IMR-90 (cell line): ENCODE measurements around the gene PBX3. TPM values are rescaled to one million over a fixed set of nuclear protein-coding genes. Genes with fewer than 3 reads are reported as not detected.

Experiments
- ATAC-seq: fragments of 200-7000 bp; cut with Tn5 transposase; 2 replicates; pipeline ENCODE4 v1.9.1; 2020; ENCODE audit warnings: low read depth, mild to moderate bottlenecking, moderate library complexity
- BruUV-seq: library from RNA; stranded (reverse); fragments of 400-500 nt; replicated peaks from 2 replicates; lab custom pipeline; 2021; lab: Mats Ljungman, UMichigan
- CTCF ChIA-PET: fragments of 300-600 bp; formaldehyde crosslinking; extraction: SDS; loops from one replicate; lab custom pipeline; 2021; ENCODE audit warnings: antibody characterized with exemption; lab: Yijun Ruan, JAX
- POLR2A ChIA-PET: fragments of 300-600 bp; sonication (Branson Sonifier 250); formaldehyde crosslinking; loops from one replicate; lab custom pipeline; 2022; ENCODE audit warnings: antibody characterized with exemption; ENCODE audit not compliant: unreplicated experiment; lab: Charles Lee
- DNase-seq: peaks from one replicate; pipeline ENCODE4 v3.0.0; 2013
- H2AFZ ChIP-seq: replicated peaks from 2 replicates; pipeline ENCODE3; 2013; ENCODE audit warnings: low read length, mild to moderate bottlenecking; ENCODE audit not compliant: poor library complexity
- H2AK5ac ChIP-seq: 2 replicates; pipeline ENCODE4 v1.6.1; 2013; ENCODE audit warnings: low read depth, low read length, inconsistent platforms
- H2AK9ac ChIP-seq: replicated peaks from 2 replicates; pipeline ENCODE3; 2013; ENCODE audit warnings: mild to moderate bottlenecking, low read depth, low read length, moderate library complexity; ENCODE audit not compliant: poor library complexity
- H2BK120ac ChIP-seq: 2 replicates; pipeline ENCODE4 v1.6.1; 2013; ENCODE audit warnings: low read depth, low read length, inconsistent platforms
- H2BK15ac ChIP-seq: 3 replicates; pipeline ENCODE4 v1.6.1; 2013; ENCODE audit warnings: low read depth, low read length, inconsistent platforms
- H2BK20ac ChIP-seq: 2 replicates; pipeline ENCODE4 v1.6.1; 2013; ENCODE audit warnings: low read depth, mild to moderate bottlenecking, inconsistent platforms, low read length, moderate library complexity
- H2BK5ac ChIP-seq: 2 replicates; pipeline ENCODE4 v1.6.1; 2013; ENCODE audit warnings: mild to moderate bottlenecking, low read depth, low read length, inconsistent platforms; ENCODE audit not compliant: poor library complexity, severe bottlenecking
- H3K14ac ChIP-seq: replicated peaks from 2 replicates; pipeline ENCODE4 v1.6.1; 2013; ENCODE audit warnings: low read depth, low read length, inconsistent platforms
- H3K18ac ChIP-seq: 2 replicates; pipeline ENCODE4 v1.6.1; 2013; ENCODE audit warnings: low read depth, low read length, control low read depth
- H3K23ac ChIP-seq: 2 replicates; pipeline ENCODE4 v1.6.1; 2013; ENCODE audit warnings: low read depth, low read length, inconsistent platforms
- H3K27ac ChIP-seq: 2 replicates; pipeline ENCODE4 v1.5.1; 2013; ENCODE audit warnings: mild to moderate bottlenecking, control low read depth, low read length; ENCODE audit not compliant: insufficient read depth
- H3K27me3 ChIP-seq: 2 replicates; pipeline ENCODE4 v1.6.1; 2013; ENCODE audit warnings: low read length; ENCODE audit not compliant: control insufficient read depth, insufficient read depth
- H3K36me3 ChIP-seq: 2 replicates; pipeline ENCODE4 v1.6.1; 2013; ENCODE audit warnings: low read length, mixed read lengths; ENCODE audit not compliant: control insufficient read depth, insufficient read depth
- H3K4ac ChIP-seq: 2 replicates; pipeline ENCODE4 v1.6.1; 2013; ENCODE audit warnings: low read depth, low read length, inconsistent platforms
- H3K4me1 ChIP-seq: 2 replicates; pipeline ENCODE4 v1.6.1; 2013; ENCODE audit warnings: low read length, mixed read lengths; ENCODE audit not compliant: control insufficient read depth, insufficient read depth
- H3K4me2 ChIP-seq: 2 replicates; pipeline ENCODE4 v1.6.1; 2013; ENCODE audit warnings: low read depth, mild to moderate bottlenecking, control low read depth, low read length, moderate library complexity
- H3K4me3 ChIP-seq: 2 replicates; pipeline ENCODE4 v1.5.1; 2013; ENCODE audit warnings: low read depth, mild to moderate bottlenecking, control low read depth, low read length, moderate library complexity; ENCODE audit not compliant: insufficient read depth
- H3K56ac ChIP-seq: 2 replicates; pipeline ENCODE4 v1.6.1; 2013; ENCODE audit warnings: low read length, inconsistent platforms; ENCODE audit not compliant: insufficient read depth; ENCODE audit errors: extremely low read depth
- H3K79me1 ChIP-seq, 2 experiments: 2 replicates each; pipeline ENCODE4 v1.6.1; 2013; ENCODE audit warnings: low read length in 2 of 2, inconsistent platforms in 1 of 2, low read depth in 1 of 2
- H3K9ac ChIP-seq: 2 replicates; pipeline ENCODE4 v1.6.1; 2013; ENCODE audit warnings: low read depth, low read length, control low read depth
- H3K9me1 ChIP-seq: 2 replicates; pipeline ENCODE4 v1.6.1; 2013; ENCODE audit warnings: low read length, inconsistent platforms; ENCODE audit not compliant: insufficient read depth
- H3K9me3 ChIP-seq: 2 replicates; pipeline ENCODE4 v1.6.1; 2013; ENCODE audit warnings: low read length; ENCODE audit not compliant: control insufficient read depth, insufficient read depth
- H4K20me1 ChIP-seq: 2 replicates; pipeline ENCODE4 v1.6.1; 2013; ENCODE audit warnings: low read length, inconsistent platforms; ENCODE audit not compliant: insufficient read depth
- H4K5ac ChIP-seq: 2 replicates; pipeline ENCODE4 v1.6.1; 2013; ENCODE audit warnings: mild to moderate bottlenecking, low read depth, low read length, control low read depth
- H4K8ac ChIP-seq, 2 experiments: 2 replicates each; pipeline ENCODE4 v1.6.1; 2013; ENCODE audit warnings: low read depth in 2 of 2, low read length in 2 of 2, control low read depth in 1 of 2, inconsistent platforms in 1 of 2
- H4K91ac ChIP-seq: 2 replicates; pipeline ENCODE4 v1.6.1; 2013; ENCODE audit warnings: low read depth, low read length, inconsistent platforms; ENCODE audit not compliant: insufficient read depth
- ELK1 ChIP-seq: fragments of 150-350 bp; IDR thresholded peaks from 2 replicates; pipeline ENCODE4 v1.6.1; 2016; ENCODE audit warnings: low read depth, mild to moderate bottlenecking, low read length, moderate library complexity, borderline replicate concordance
- MAZ ChIP-seq: IDR thresholded peaks from 2 replicates; pipeline ENCODE4 v1.6.1; 2012; ENCODE audit warnings: low read depth, mild to moderate bottlenecking, low read length, improper control_type of control experiment, moderate library complexity, borderline replicate concordance
- MXI1 ChIP-seq: IDR thresholded peaks from 2 replicates; pipeline ENCODE4 v1.6.1; 2012; ENCODE audit warnings: low read depth, mild to moderate bottlenecking, low read length, moderate library complexity, borderline replicate concordance
- NFE2L2 ChIP-seq: fragments of 150-350 bp; IDR thresholded peaks from 2 replicates; pipeline ENCODE4 v1.6.1; 2016; ENCODE audit warnings: low read depth, mild to moderate bottlenecking, low read length
- POLR2A ChIP-seq: IDR thresholded peaks from 2 replicates; pipeline ENCODE4 v1.6.1; 2012; ENCODE audit warnings: mild to moderate bottlenecking, low read depth, low read length
- RCOR1 ChIP-seq: IDR thresholded peaks from 2 replicates; pipeline ENCODE4 v1.6.1; 2012; ENCODE audit warnings: mild to moderate bottlenecking, low read length, improper control_type of control experiment; ENCODE audit not compliant: insufficient replicate concordance
- SMC3 ChIP-seq: fragments of 150-350 bp; IDR thresholded peaks from 2 replicates; pipeline ENCODE4 v1.6.1; 2016; ENCODE audit warnings: low read depth, mild to moderate bottlenecking, antibody characterized with exemption, low read length, moderate library complexity
- whole genome bisulfite sequencing, 2 experiments: methylation state at CpG; one replicate each; pipeline versions ENCODE4 v1.1.5 to v1.1.7; 2013; ENCODE audit warnings: missing lambda C conversion rate in 2 of 2; ENCODE audit not compliant: insufficient read length in 1 of 2; ENCODE audit errors: extremely low coverage in 2 of 2; 5-methylcytosine and 5-hydroxymethylcytosine counted together
- dilution Hi-C: fragments of 300-500 bp; cut with HindIII; formaldehyde crosslinking; loops from one replicate; pipeline ENCODE4 v1.14.3; 2018; ENCODE audit warnings: low sequenced_read_pairs; ENCODE audit not compliant: unreplicated experiment
- in situ Hi-C: fragments of 300-500 bp; cut with MboI; formaldehyde crosslinking; loops from 3 replicates; pipeline ENCODE4 v1.14.3; 2019; ENCODE audit warnings: low sequenced_read_pairs, inconsistent platforms, mixed read lengths
- intact Hi-C: fragments of 100-400 bp; cut with micrococcal nuclease; formaldehyde crosslinking; loops from 2 replicates; pipeline ENCODE4 v1.10.0; 2022
- polyA plus RNA-seq, 3 experiments: library from polyadenylated mRNA; depleted of rRNA; stranded (reverse); fragments of >200 nt; gene quantifications; 2 replicates each; pipeline ENCODE4 v1.2.3, GENCODE V29; 2012; ENCODE audit warnings: low replicate concordance in 1 of 3
- total RNA-seq: library from RNA; depleted of rRNA; stranded (reverse); fragments of >200 nt; gene quantifications from 2 replicates; pipeline ENCODE4 v1.2.3, GENCODE V29; 2012

PBX3 gene
- total and polyA plus RNA-seq, 2 of the 4 experiments (the other 2 are of a cell fraction), result 12.0 to 15.6 TPM

- ATAC-seq, result no peak
- CTCF ChIA-PET, result no interaction called here
Measured at GRCh38 chr9:125726456-125727132, 20.6 kb upstream of the PBX3 start.

More at GRCh38 chr9:125726456-125727132, 20.6 kb upstream of the PBX3 start:
- dilution Hi-C loops (no loop called here), in situ Hi-C loops (no loop called here), intact Hi-C loops (no loop called here)
- no peak overlapping the region for H3K23ac ChIP-seq
- H3K9me3 ChIP-seq, result no peaks in the 10 kb centered on the region
- H4K91ac ChIP-seq, result no peak overlapping the region
- no peak overlapping the region for H3K14ac ChIP-seq
- no TSS peak for BruUV-seq
- H2AFZ ChIP-seq, result no peak overlapping the region
- H3K9ac ChIP-seq, result no peak overlapping the region
- POLR2A ChIA-PET, result interaction anchor here (0.7 kb wide), 1 partner anchor 46 kb away, joined by 4 read pairs; no protein-coding TSS in a partner anchor
- no peak overlapping the region for H4K8ac ChIP-seq
- no peak overlapping the region for H2BK20ac ChIP-seq
- no peak overlapping the region for H2BK5ac ChIP-seq
- no peaks in the 10 kb centered on the region for H4K20me1 ChIP-seq
- H3K4me3 ChIP-seq, result no peak overlapping the region
- H4K5ac ChIP-seq, result no peak overlapping the region
- no peaks in the 10 kb centered on the region for H3K9me1 ChIP-seq
- H3K4ac ChIP-seq, result no peak overlapping the region
- H3K36me3 ChIP-seq, result no peaks in the 10 kb centered on the region
- H3K27me3 ChIP-seq, result peaks cover 21% of the 10 kb centered on the region
- no peak overlapping the region for H3K56ac ChIP-seq
- TF ChIP-seq MXI1 (no peak), RCOR1 (no peak), NFE2L2 (no peak), SMC3 (no peak), ELK1 (no peak), MAZ (no peak), POLR2A (no peak)
- H3K79me1 ChIP-seq, result no peaks in the 10 kb centered on the region
- no peak overlapping the region for H2BK120ac ChIP-seq
- no peaks in the 10 kb centered on the region for H3K4me1 ChIP-seq
- no peak overlapping the region for H2AK9ac ChIP-seq
- DNase-seq, result no peak
- no peak overlapping the region for H3K18ac ChIP-seq
- H2AK5ac ChIP-seq, result no peak overlapping the region
- no peak overlapping the region for H3K27ac ChIP-seq
- 62% methylated on average over 4 of the region's 13 CpGs; no CpG with 5 or more reads in 1 of the 2 experiments for WGBS, 2 experiments
- no peak overlapping the region for H2BK15ac ChIP-seq
- H3K4me2 ChIP-seq, result no peak overlapping the region
